ENCODE results near the gene ZBED4.

Gene ZBED4

GRCh38 chr22:49915610-49916009 is 62.0 kb downstream of the ZBED4 start:
- Histone ChIP-seq H3F3A (ENCODE audit: control insufficient read depth, insufficient read depth) (peaks cover 3% of the 10 kb centered on the region), H3K4me2 (ENCODE audit: low read length) (no peak overlapping the region), H3K27me3 (ENCODE audit: control insufficient read depth, low read length) (no peaks in the 10 kb centered on the region), H3K79me2 (ENCODE audit: control insufficient read depth, low read length) (peaks cover 56% of the 10 kb centered on the region), H3K36me3 (ENCODE audit: control insufficient read depth, low read length) (peaks cover 47% of the 10 kb centered on the region), H3K9me2 (replicated peaks; ENCODE audit: control insufficient read depth, low read length) (no peaks in the 10 kb centered on the region), H3K27ac (ENCODE audit: low read depth, low read length) (no peak overlapping the region), H3K4me1 (ENCODE audit: control insufficient read depth, low read length) (peaks cover 26% of the 10 kb centered on the region), H3K9me3 (ENCODE audit: control insufficient read depth, insufficient read depth, low read length) (no peaks in the 10 kb centered on the region), H3K4me3 (ENCODE audit: low read length) (no peak overlapping the region), H4K20me1 (ENCODE audit: control insufficient read depth, insufficient read depth, low read depth, low read length) (no peaks in the 10 kb centered on the region)
- no peak for TF ChIP-seq EZH2phosphoT487 (IDR thresholded peaks at IDR 0.05; ENCODE audit: borderline replicate concordance, low read length)
- TF ChIP-seq CTCF (IDR thresholded peaks at IDR 0.05; ENCODE audit: low read depth, low read length, poor library complexity, severe bottlenecking): no peak

GRCh38 chr22:49916831-49917230 is 63.2 kb downstream of the ZBED4 start:
- H3K27ac ChIP-seq (ENCODE audit: low read depth, low read length): no peak overlapping the region
- no peaks in the 10 kb centered on the region for H3K27me3 ChIP-seq (ENCODE audit: control insufficient read depth, low read length)
- no peaks in the 10 kb centered on the region for H3K9me2 ChIP-seq (replicated peaks; ENCODE audit: control insufficient read depth, low read length)
- peaks cover 3% of the 10 kb centered on the region for H3F3A ChIP-seq (ENCODE audit: control insufficient read depth, insufficient read depth)
- H3K9me3 ChIP-seq (ENCODE audit: control insufficient read depth, insufficient read depth, low read length): no peaks in the 10 kb centered on the region
- peaks cover 39% of the 10 kb centered on the region for H3K4me1 ChIP-seq (ENCODE audit: control insufficient read depth, low read length)
- TF ChIP-seq EZH2phosphoT487 (IDR thresholded peaks at IDR 0.05; ENCODE audit: borderline replicate concordance, low read length) (no peak), CTCF (IDR thresholded peaks at IDR 0.05; ENCODE audit: low read depth, low read length, poor library complexity, severe bottlenecking) (no peak)
- H3K79me2 ChIP-seq (ENCODE audit: control insufficient read depth, low read length): peaks cover 65% of the 10 kb centered on the region
- peak overlapping the region; percentile 97 for H3K4me3 ChIP-seq (ENCODE audit: low read length)
- peaks cover 52% of the 10 kb centered on the region for H3K36me3 ChIP-seq (ENCODE audit: control insufficient read depth, low read length)
- no peaks in the 10 kb centered on the region; the same call in 1 of the 2 replicates for H4K20me1 ChIP-seq (ENCODE audit: control insufficient read depth, insufficient read depth, low read depth, low read length)
- peak overlapping the region; percentile 91 for H3K4me2 ChIP-seq (ENCODE audit: low read length)

GRCh38 chr22:49917974-49918910 is 64.6 kb downstream of the ZBED4 start, which contains the start of the genes ALG12 and CRELD2:
Gene ALG12 (minus strand): TSS chr22:49918438. CDS start chr22:49913765, 4,673 bp downstream.
Gene CRELD2 (plus strand): TSS chr22:49918634. CDS start chr22:49918770, 136 bp downstream.
- peak within 1 kb of the TSS; percentile 94 for H3K4me2 ChIP-seq (ENCODE audit: low read length)
- TF ChIP-seq CTCF (IDR thresholded peaks at IDR 0.05; ENCODE audit: low read depth, low read length, poor library complexity, severe bottlenecking) (no peak), EZH2phosphoT487 (IDR thresholded peaks at IDR 0.05; ENCODE audit: borderline replicate concordance, low read length) (no peak)
- peak within 1 kb of the TSS; percentile 97 for H3K4me3 ChIP-seq (ENCODE audit: low read length)
- H3K9me3 ChIP-seq (ENCODE audit: control insufficient read depth, insufficient read depth, low read length): no peaks in the 10 kb centered on the region
- H4K20me1 ChIP-seq (ENCODE audit: control insufficient read depth, insufficient read depth, low read depth, low read length): no peaks in the 10 kb centered on the region; the same call in 1 of the 2 replicates
- peaks cover 74% of the 10 kb centered on the region for H3K79me2 ChIP-seq (ENCODE audit: control insufficient read depth, low read length)
- peaks cover 50% of the 10 kb centered on the region for H3K36me3 ChIP-seq (ENCODE audit: control insufficient read depth, low read length)
- peaks cover 51% of the 10 kb centered on the region for H3K4me1 ChIP-seq (ENCODE audit: control insufficient read depth, low read length)
- H3K9me2 ChIP-seq (replicated peaks; ENCODE audit: control insufficient read depth, low read length): no peaks in the 10 kb centered on the region
- no peaks in the 10 kb centered on the region for H3K27me3 ChIP-seq (ENCODE audit: control insufficient read depth, low read length)
- H3F3A ChIP-seq (ENCODE audit: control insufficient read depth, insufficient read depth): peaks cover 6% of the 10 kb centered on the region
- H3K27ac ChIP-seq (ENCODE audit: low read depth, low read length): peak within 1 kb of the TSS; percentile 70
